Naive thymus-derived CD4-positive, alpha-beta T cell (primary cell): ENCODE data around the gene MYL4. TPM values are rescaled to one million over a fixed set of nuclear protein-coding genes. Genes with fewer than 3 reads are reported as not detected.

Experiments used
- ATAC-seq: fragments of 150-1000 bp; cut with Tn5 transposase; 2 replicates; pipeline ENCODE4 v1.10.0; 2021; ENCODE audit warnings: mild to moderate bottlenecking, moderate library complexity
- CTCF ChIA-PET: fragments of 350-600 bp; sonication (Branson Sonifier 250); formaldehyde crosslinking; loops from one replicate; lab custom pipeline; 2021; ENCODE audit warnings: antibody characterized with exemption; lab: Charles Lee
- POLR2A ChIA-PET: fragments of 350-600 bp; sonication (Branson Sonifier 250); formaldehyde crosslinking; loops from one replicate; lab custom pipeline; 2021; ENCODE audit warnings: antibody characterized with exemption, inconsistent platforms; lab: Charles Lee
- DNase-seq, 9 donors: peaks; one replicate each; pipeline versions ENCODE4 v3.0.0 to v3.0.0-alpha.2; 2020 to 2022; ENCODE audit warnings: mixed read lengths in 1 of 9
- H3K27ac ChIP-seq: one replicate; pipeline ENCODE4 v1.7.0; 2013; ENCODE audit warnings: mild to moderate bottlenecking, low read depth, low read length, moderate library complexity
- H3K27me3 ChIP-seq, 2 donors: one replicate each; pipeline ENCODE4 v1.7.0; 2013; ENCODE audit warnings: low read length in 2 of 2, mild to moderate bottlenecking in 2 of 2, moderate library complexity in 2 of 2; ENCODE audit not compliant: control insufficient read depth in 2 of 2, insufficient read depth in 2 of 2
- H3K36me3 ChIP-seq, 3 experiments: 1 replicate in 2 of 3; 2 replicates in 1 of 3; pipeline ENCODE4 v1.7.0; 2013; ENCODE audit warnings: low read length in 3 of 3, mild to moderate bottlenecking in 3 of 3, moderate library complexity in 1 of 3; ENCODE audit not compliant: insufficient read depth in 3 of 3, control insufficient read depth in 2 of 3
- H3K4me1 ChIP-seq, 2 donors: one replicate each; pipeline ENCODE4 v1.7.0; 2013; ENCODE audit warnings: low read length in 2 of 2, mild to moderate bottlenecking in 2 of 2, moderate library complexity in 1 of 2; ENCODE audit not compliant: control insufficient read depth in 2 of 2, insufficient read depth in 2 of 2
- H3K4me3 ChIP-seq: 2 replicates; pipeline ENCODE4 v1.7.0; 2013; ENCODE audit warnings: mild to moderate bottlenecking, low read length
- H3K9me3 ChIP-seq, 3 experiments: 1 replicate in 2 of 3; 2 replicates in 1 of 3; pipeline ENCODE4 v1.7.0; 2013; ENCODE audit warnings: low read length in 3 of 3; ENCODE audit not compliant: control insufficient read depth in 2 of 3
- H3K27ac Mint-ChIP-seq, 9 donors: one replicate each; pipeline ENCODE4 v1.8.0; 2020 to 2022; ENCODE audit warnings: mixed read lengths in 9 of 9, mild to moderate bottlenecking in 8 of 9, moderate library complexity in 5 of 9, inconsistent platforms in 2 of 9
- H3K27me3 Mint-ChIP-seq, 5 donors: one replicate each; pipeline ENCODE4 v1.8.0; 2021 to 2022; ENCODE audit warnings: mixed read lengths in 5 of 5, mild to moderate bottlenecking in 1 of 5
- H3K36me3 Mint-ChIP-seq, 5 donors: one replicate each; pipeline ENCODE4 v1.8.0; 2020 to 2022; ENCODE audit warnings: mixed read lengths in 5 of 5, mild to moderate bottlenecking in 3 of 5, inconsistent platforms in 1 of 5
- H3K4me1 Mint-ChIP-seq, 7 donors: one replicate each; pipeline ENCODE4 v1.8.0; 2020 to 2022; ENCODE audit warnings: mixed read lengths in 7 of 7, mild to moderate bottlenecking in 3 of 7, inconsistent platforms in 1 of 7
- H3K4me3 Mint-ChIP-seq, 10 donors: one replicate each; pipeline ENCODE4 v1.8.0; 2020 to 2022; ENCODE audit warnings: mild to moderate bottlenecking in 10 of 10, mixed read lengths in 10 of 10, moderate library complexity in 6 of 10, inconsistent platforms in 2 of 10
- H3K9me3 Mint-ChIP-seq, 11 donors: one replicate each; pipeline ENCODE4 v1.8.0; 2020 to 2022; ENCODE audit warnings: mixed read lengths in 11 of 11, mild to moderate bottlenecking in 4 of 11, inconsistent platforms in 1 of 11, moderate library complexity in 1 of 11
- intact Hi-C, 2 donors: fragments of 100-400 bp; cut with micrococcal nuclease; formaldehyde crosslinking; loops; one replicate each; pipeline ENCODE4 v1.15.1; 2023
- polyA plus RNA-seq, 2 donors: library from polyadenylated mRNA; unstranded; fragments of 300-500 nt; fragmentation: Illumina TruSeq; gene quantifications; one replicate each; pipeline ENCODE4 v1.2.3, GENCODE V29; 2021
- total RNA-seq, 6 experiments: library from RNA in 5 of 6; stranded (reverse) in 5 of 6; gene quantifications; 1 replicate in 5 of 6; 2 replicates in 1 of 6; pipeline ENCODE4 v1.2.3 and lab custom pipeline; 2021 to 2026

The MYL4 gene
- total and polyA plus RNA-seq, 7 experiments from 2014 or later: not detected

- intact Hi-C loops: no loop called here
- H3K4me1 ChIP-seq: peaks cover 14 to 17% of the 10 kb centered on the region in 2 donors
- no peak overlapping the region for H3K4me3 ChIP-seq
- Mint-ChIP-seq H3K4me1 (peaks cover 21 to 34% (median 33%) of the 10 kb centered on the region in 7 donors), H3K36me3 (peaks cover 0 to 4% (median 4%) of the 10 kb centered on the region in 5 donors), H3K27me3 (peaks cover 0 to 11% (median 0%) of the 10 kb centered on the region in 5 donors), H3K9me3 (no peaks in the 10 kb centered on the region), H3K4me3 (peak overlapping the region; percentile 1 to 68 (median 57)), H3K27ac (peak overlapping the region; percentile 34 to 94 (median 84))
- H3K27ac ChIP-seq: peak overlapping the region; percentile 39
- ChIA-PET POLR2A (interaction anchor here (0.6 to 2.3 kb wide), 4 partner anchors 8 to 360 kb away, joined by 3 to 14 read pairs (median 6); partner anchors contain the start of gene CDC27), CTCF (no interaction called here)
- ATAC-seq: peak; percentile 59
- no peaks in the 10 kb centered on the region for H3K36me3 ChIP-seq
- DNase-seq: peak in 4 of 9 donors; percentile 14 to 20 (median 18)
- H3K27me3 ChIP-seq: no peaks in the 10 kb centered on the region
- H3K9me3 ChIP-seq: no peaks in the 10 kb centered on the region
These were observed 9.4 kb upstream of the MYL4 start for GRCh38 chr17:47199627-47200324.

GRCh38 chr17:47200325-47200664, 8.9 kb upstream of the MYL4 start:
- intact Hi-C loops: no loop called here
- peak overlapping the region in 9 of 10 donors; percentile 1 to 68 (median 57) for H3K4me3 Mint-ChIP-seq
- peak overlapping the region; percentile 39 for H3K27ac ChIP-seq

GRCh38 chr17:47201166-47201565, 8.0 kb upstream of the MYL4 start:
- ChIA-PET POLR2A (interaction anchor here (1.2 to 2.0 kb wide), 2 partner anchors 11 to 19 kb away, joined by 5 to 14 read pairs; partner anchors contain the start of gene CDC27), CTCF (interaction anchor here (1.4 kb wide), 1 partner anchor 11 kb away, joined by 4 read pairs; the partner anchor contains the start of gene CDC27)
- Histone ChIP-seq H3K27me3 (no peaks in the 10 kb centered on the region), H3K36me3 (no peaks in the 10 kb centered on the region), H3K4me3 (no peak overlapping the region), H3K27ac (no peak overlapping the region), H3K4me1 (peaks cover 25 to 27% of the 10 kb centered on the region in 2 donors), H3K9me3 (no peaks in the 10 kb centered on the region)
- H3K4me3 Mint-ChIP-seq: no peak overlapping the region
- peaks cover 32 to 48% (median 46%) of the 10 kb centered on the region in 7 donors for H3K4me1 Mint-ChIP-seq
- H3K27ac Mint-ChIP-seq: peak overlapping the region in 2 of 9 donors; percentile 41 to 70
- ATAC-seq (no peak), DNase-seq (no peak)
- peaks cover 0 to 4% (median 0%) of the 10 kb centered on the region in 5 donors for H3K36me3 Mint-ChIP-seq
- peaks cover 0 to 7% (median 0%) of the 10 kb centered on the region in 5 donors for H3K27me3 Mint-ChIP-seq
- intact Hi-C loops: no loop called here
- H3K9me3 Mint-ChIP-seq: no peaks in the 10 kb centered on the region

More at GRCh38 chr17:47200325-47200664, 8.9 kb upstream of the MYL4 start:
- Mint-ChIP-seq H3K27ac (peak overlapping the region; percentile 34 to 94 (median 84)), H3K4me1 (peaks cover 26 to 40% (median 38%) of the 10 kb centered on the region in 7 donors), H3K36me3 (peaks cover 0 to 4% (median 4%) of the 10 kb centered on the region in 5 donors), H3K27me3 (peaks cover 0 to 11% (median 0%) of the 10 kb centered on the region in 5 donors), H3K9me3 (no peaks in the 10 kb centered on the region)
- no peaks in the 10 kb centered on the region for H3K27me3 ChIP-seq
- peaks cover 19 to 22% of the 10 kb centered on the region in 2 donors for H3K4me1 ChIP-seq
- POLR2A ChIA-PET: interaction anchor here (1.2 to 2.0 kb wide), 2 partner anchors 10 to 18 kb away, joined by 5 to 14 read pairs; partner anchors contain the start of gene CDC27
- no peaks in the 10 kb centered on the region for H3K9me3 ChIP-seq
- ATAC-seq: peak; percentile 11
- no peaks in the 10 kb centered on the region for H3K36me3 ChIP-seq
- no peak overlapping the region for H3K4me3 ChIP-seq
- no peak for DNase-seq
- CTCF ChIA-PET: interaction anchor here (1.4 kb wide), 1 partner anchor 10 kb away, joined by 4 read pairs; the partner anchor contains the start of gene CDC27

DNA sequence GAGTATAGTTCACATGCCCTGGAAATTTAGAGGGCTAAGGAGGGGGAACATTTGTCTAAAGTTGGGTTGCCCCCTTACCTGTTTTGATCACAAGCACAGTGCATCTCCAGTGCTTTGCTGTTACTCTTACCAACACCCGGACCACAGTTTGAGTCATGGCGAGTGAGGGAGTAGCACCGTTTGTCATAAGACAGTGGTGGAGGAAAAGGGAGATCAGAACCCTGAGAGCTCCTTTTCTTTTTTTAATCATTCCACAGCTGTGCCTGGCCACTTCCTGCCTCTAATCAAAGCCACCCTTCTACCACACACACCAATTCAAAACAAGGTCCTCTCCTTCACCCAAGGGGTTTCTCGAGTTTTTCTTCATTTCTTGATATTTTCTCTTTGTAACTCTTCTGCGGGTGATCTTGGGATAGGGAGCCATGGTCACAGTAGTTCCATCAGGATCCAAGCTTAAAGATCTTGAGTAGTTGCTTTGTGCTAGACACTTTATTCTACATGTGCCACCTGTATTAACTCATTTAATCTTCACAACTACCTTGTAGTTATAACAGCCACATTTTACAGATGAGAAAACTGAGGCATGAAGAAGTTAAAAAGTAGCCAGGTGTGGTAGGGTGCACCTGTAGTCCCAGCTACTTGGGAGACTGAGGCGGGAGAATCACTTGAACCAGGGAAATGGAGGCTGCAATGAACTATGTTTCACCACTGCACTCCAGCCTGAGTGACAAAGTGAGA, 5.0 kb upstream of the MYL4 start:
- Mint-ChIP-seq H3K9me3 (no peaks in the 10 kb centered on the region), H3K4me3 (peak overlapping the region; percentile 56 to 85 (median 79)), H3K4me1 (peaks cover 36 to 67% (median 60%) of the 10 kb centered on the region in 7 donors), H3K27me3 (no peaks in the 10 kb centered on the region), H3K27ac (peak overlapping the region; percentile 87 to 94 (median 93)), H3K36me3 (peaks cover 0 to 4% (median 0%) of the 10 kb centered on the region in 5 donors)
- Histone ChIP-seq H3K4me1 (peaks cover 33 to 36% of the 10 kb centered on the region in 2 donors), H3K27ac (peak overlapping the region; percentile 80), H3K9me3 (no peaks in the 10 kb centered on the region), H3K27me3 (no peaks in the 10 kb centered on the region), H3K4me3 (peak overlapping the region; percentile 30), H3K36me3 (no peaks in the 10 kb centered on the region)
- peak in 8 of 9 donors; percentile 22 to 47 (median 40) for DNase-seq
- intact Hi-C loops: no loop called here
- ChIA-PET CTCF (interaction anchor here (1.1 kb wide), 1 partner anchor 25 kb away, joined by 4 read pairs; no protein-coding TSS in a partner anchor), POLR2A (interaction anchor here (1.0 to 3.2 kb wide), 3 partner anchors 13 to 120 kb away, joined by 3 to 17 read pairs (median 4); partner anchors contain the start of genes CDC27 and EFCAB13)
- ATAC-seq: peak; percentile 49

DNA sequence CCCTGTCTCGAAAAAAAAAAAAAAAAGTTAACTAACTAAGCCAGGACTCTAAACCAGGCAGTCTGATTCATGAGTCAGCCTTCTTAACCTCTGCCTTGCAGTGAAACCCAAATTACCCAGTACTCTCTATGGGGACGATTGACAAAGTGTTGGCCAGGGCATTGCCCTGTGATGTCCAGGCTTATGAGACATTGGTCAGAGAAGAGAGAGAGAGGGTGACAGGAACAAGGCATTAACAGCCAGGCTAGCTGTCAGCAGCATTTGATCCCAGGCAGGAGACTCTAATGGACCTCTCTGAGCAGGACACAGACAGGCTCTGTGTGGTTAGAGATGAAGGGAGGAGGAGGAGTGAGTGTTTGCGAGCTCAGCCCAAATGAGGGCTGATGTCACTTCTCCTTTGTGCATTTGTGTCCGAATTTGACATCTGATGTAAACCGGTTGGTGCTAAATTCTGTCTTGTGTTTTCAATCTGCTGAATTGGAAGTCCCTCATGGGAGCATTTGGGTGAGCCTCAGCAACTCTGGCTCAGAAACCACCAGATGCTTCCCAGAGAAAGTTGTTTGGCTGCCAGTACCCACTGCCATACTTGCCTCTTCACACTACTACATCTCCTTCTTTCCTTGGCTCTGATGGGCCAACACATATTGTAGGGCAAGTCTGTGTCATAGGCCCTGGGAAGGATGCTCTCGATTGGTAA, 4.3 kb upstream of the MYL4 start:
- DNase-seq (peak in 7 of 9 donors; percentile 2 to 37 (median 21)), ATAC-seq (peak; percentile 70)
- H3K36me3 Mint-ChIP-seq: peaks cover 0 to 4% (median 0%) of the 10 kb centered on the region in 5 donors
- intact Hi-C loops: loop anchor here (1.0 kb wide), 3 partner anchors 13 to 119 kb away; partner anchors contain the start of gene CDC27 (in 2 of the 2)
- H3K27ac Mint-ChIP-seq: peak overlapping the region; percentile 87 to 94 (median 93)
- Histone ChIP-seq H3K9me3 (no peaks in the 10 kb centered on the region), H3K36me3 (no peaks in the 10 kb centered on the region), H3K4me3 (peak overlapping the region; percentile 30), H3K27me3 (no peaks in the 10 kb centered on the region), H3K4me1 (peaks cover 31 to 36% of the 10 kb centered on the region in 2 donors), H3K27ac (peak overlapping the region; percentile 80)
- peaks cover 34 to 65% (median 57%) of the 10 kb centered on the region in 7 donors for H3K4me1 Mint-ChIP-seq
- POLR2A ChIA-PET: interaction anchor here (0.6 to 3.2 kb wide), 4 partner anchors 15 to 119 kb away, joined by 3 to 17 read pairs (median 6); partner anchors contain the start of genes CDC27 and EFCAB13
- H3K27me3 Mint-ChIP-seq: no peaks in the 10 kb centered on the region
- H3K9me3 Mint-ChIP-seq: no peaks in the 10 kb centered on the region
- H3K4me3 Mint-ChIP-seq: peak overlapping the region; percentile 56 to 85 (median 79)
- CTCF ChIA-PET: interaction anchor here (0.9 kb wide), 1 partner anchor 112 kb away, joined by 4 read pairs; no protein-coding TSS in a partner anchor
